ENCODE measurements around the gene HDAC2. TPM values are rescaled to one million over a fixed set of nuclear protein-coding genes. Genes with fewer than 3 reads are reported as not detected.

Gene HDAC2
- total RNA-seq, 1 donor from 2014 or later = 185 TPM

DNA sequence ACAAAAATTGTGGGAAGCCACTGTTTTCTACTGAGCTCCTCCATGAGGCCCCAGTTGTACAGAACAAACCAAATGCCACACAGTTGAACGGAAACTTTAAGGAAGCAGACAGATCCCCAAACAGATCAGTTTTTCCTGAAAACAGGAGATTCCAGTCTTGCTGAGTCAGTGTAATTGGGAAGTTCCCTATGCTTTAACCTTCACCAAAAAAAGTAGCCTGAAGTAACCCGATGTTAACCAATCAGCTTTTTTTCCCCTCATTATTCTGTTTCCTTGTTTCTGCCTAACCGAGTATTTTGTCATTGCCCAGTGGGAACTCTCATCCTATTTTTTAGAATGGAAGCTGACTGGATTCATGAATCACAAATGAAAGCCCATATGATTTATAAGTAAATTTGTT, 77.1 kb downstream of the HDAC2 start:
- TF ChIP-seq, protein P1, sequence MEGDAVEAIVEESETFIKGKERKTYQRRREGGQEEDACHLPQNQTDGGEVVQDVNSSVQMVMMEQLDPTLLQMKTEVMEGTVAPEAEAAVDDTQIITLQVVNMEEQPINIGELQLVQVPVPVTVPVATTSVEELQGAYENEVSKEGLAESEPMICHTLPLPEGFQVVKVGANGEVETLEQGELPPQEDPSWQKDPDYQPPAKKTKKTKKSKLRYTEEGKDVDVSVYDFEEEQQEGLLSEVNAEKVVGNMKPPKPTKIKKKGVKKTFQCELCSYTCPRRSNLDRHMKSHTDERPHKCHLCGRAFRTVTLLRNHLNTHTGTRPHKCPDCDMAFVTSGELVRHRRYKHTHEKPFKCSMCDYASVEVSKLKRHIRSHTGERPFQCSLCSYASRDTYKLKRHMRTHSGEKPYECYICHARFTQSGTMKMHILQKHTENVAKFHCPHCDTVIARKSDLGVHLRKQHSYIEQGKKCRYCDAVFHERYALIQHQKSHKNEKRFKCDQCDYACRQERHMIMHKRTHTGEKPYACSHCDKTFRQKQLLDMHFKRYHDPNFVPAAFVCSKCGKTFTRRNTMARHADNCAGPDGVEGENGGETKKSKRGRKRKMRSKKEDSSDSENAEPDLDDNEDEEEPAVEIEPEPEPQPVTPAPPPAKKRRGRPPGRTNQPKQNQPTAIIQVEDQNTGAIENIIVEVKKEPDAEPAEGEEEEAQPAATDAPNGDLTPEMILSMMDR (IDR thresholded peaks at IDR 0.05; ENCODE audit: unreplicated experiment) = no peak
- Mint-ChIP-seq H3K36me3 (ENCODE audit: low read depth, unreplicated experiment) (peaks cover 12% of the 10 kb centered on the region), H3K27me3 (ENCODE audit: unreplicated experiment) (peaks cover 1% of the 10 kb centered on the region), H3K4me1 (ENCODE audit: unreplicated experiment) (peaks cover 24% of the 10 kb centered on the region), H3K4me3 (ENCODE audit: unreplicated experiment) (no peak overlapping the region), H3K27ac (ENCODE audit: unreplicated experiment) (peak overlapping the region; percentile 79), H3K9me3 (ENCODE audit: unreplicated experiment) (no peaks in the 10 kb centered on the region)
- DNase-seq (ENCODE audit: low spot score) = no peak

- no peak overlapping the region for H3K4me3 Mint-ChIP-seq (ENCODE audit: unreplicated experiment)
- H3K27me3 Mint-ChIP-seq (ENCODE audit: unreplicated experiment) = peaks cover 1% of the 10 kb centered on the region
- no peaks in the 10 kb centered on the region for H3K9me3 Mint-ChIP-seq (ENCODE audit: unreplicated experiment)
- TF ChIP-seq, protein P1 (IDR thresholded peaks at IDR 0.05; ENCODE audit: unreplicated experiment) = no peak
- no peak for DNase-seq (ENCODE audit: low spot score)
- H3K4me1 Mint-ChIP-seq (ENCODE audit: unreplicated experiment) = peaks cover 24% of the 10 kb centered on the region
- peak overlapping the region; percentile 79 for H3K27ac Mint-ChIP-seq (ENCODE audit: unreplicated experiment)
- peaks cover 12% of the 10 kb centered on the region for H3K36me3 Mint-ChIP-seq (ENCODE audit: low read depth, unreplicated experiment)
Measured at GRCh38 chr6:113893451-113893850, 77.5 kb downstream of the HDAC2 start.

DNA sequence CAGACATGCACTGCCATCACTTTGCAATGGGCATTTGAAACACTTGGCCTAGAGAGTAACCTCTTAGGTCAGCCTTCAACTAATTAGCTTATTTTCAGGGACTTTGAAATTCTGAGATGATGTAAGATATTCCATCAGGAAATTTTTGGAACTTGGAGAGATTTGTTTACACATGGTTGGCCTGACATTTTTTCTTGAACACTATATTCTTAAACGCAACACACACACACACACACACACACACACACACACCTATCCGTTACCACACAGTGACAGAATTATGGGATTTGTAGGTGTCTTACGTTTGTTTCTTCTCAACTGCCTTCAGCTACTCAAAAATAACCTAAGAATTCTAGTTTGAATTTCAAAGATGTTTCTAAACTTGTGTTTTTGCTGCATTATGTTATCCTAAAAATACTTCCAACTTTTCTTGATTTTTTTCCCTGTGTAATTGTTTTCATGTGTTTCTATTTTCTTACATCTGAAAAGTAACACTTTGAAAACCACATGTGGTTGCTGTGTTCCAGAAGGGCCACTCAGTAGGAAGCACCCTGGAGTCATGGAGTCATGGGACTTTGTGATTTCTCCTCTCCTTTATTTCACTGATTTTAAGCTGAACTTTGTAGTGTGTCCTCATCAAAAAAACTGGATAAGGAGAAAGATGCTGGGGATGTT, 81.9 kb downstream of the HDAC2 start:
- TF ChIP-seq, protein P1 (IDR thresholded peaks at IDR 0.05; ENCODE audit: unreplicated experiment) = no peak
- no peak for DNase-seq (ENCODE audit: low spot score)
- Mint-ChIP-seq H3K27ac (ENCODE audit: unreplicated experiment) (no peak overlapping the region), H3K4me1 (ENCODE audit: unreplicated experiment) (peaks cover 15% of the 10 kb centered on the region), H3K27me3 (ENCODE audit: unreplicated experiment) (no peaks in the 10 kb centered on the region), H3K9me3 (ENCODE audit: unreplicated experiment) (no peaks in the 10 kb centered on the region), H3K36me3 (ENCODE audit: low read depth, unreplicated experiment) (no peaks in the 10 kb centered on the region), H3K4me3 (ENCODE audit: unreplicated experiment) (no peak overlapping the region)

GRCh38 chr6:113888493-113888892, 82.5 kb downstream of the HDAC2 start:
- Mint-ChIP-seq H3K36me3 (ENCODE audit: low read depth, unreplicated experiment) (no peaks in the 10 kb centered on the region), H3K27ac (ENCODE audit: unreplicated experiment) (no peak overlapping the region), H3K4me1 (ENCODE audit: unreplicated experiment) (peaks cover 11% of the 10 kb centered on the region), H3K27me3 (ENCODE audit: unreplicated experiment) (no peaks in the 10 kb centered on the region), H3K9me3 (ENCODE audit: unreplicated experiment) (no peaks in the 10 kb centered on the region), H3K4me3 (ENCODE audit: unreplicated experiment) (no peak overlapping the region)
- TF ChIP-seq, protein P1 (IDR thresholded peaks at IDR 0.05; ENCODE audit: unreplicated experiment) = no peak
- no peak for DNase-seq (ENCODE audit: low spot score)

GRCh38 chr6:113886512-113886911, 84.4 kb downstream of the HDAC2 start:
- H3K4me1 Mint-ChIP-seq (ENCODE audit: unreplicated experiment) = peaks cover 20% of the 10 kb centered on the region
- no peaks in the 10 kb centered on the region for H3K9me3 Mint-ChIP-seq (ENCODE audit: unreplicated experiment)
- no peak overlapping the region for H3K4me3 Mint-ChIP-seq (ENCODE audit: unreplicated experiment)
- no peaks in the 10 kb centered on the region for H3K27me3 Mint-ChIP-seq (ENCODE audit: unreplicated experiment)
- no peaks in the 10 kb centered on the region for H3K36me3 Mint-ChIP-seq (ENCODE audit: low read depth, unreplicated experiment)
- DNase-seq (ENCODE audit: low spot score) = no peak
- H3K27ac Mint-ChIP-seq (ENCODE audit: unreplicated experiment) = no peak overlapping the region
- TF ChIP-seq, protein P1 (IDR thresholded peaks at IDR 0.05; ENCODE audit: unreplicated experiment) = no peak
